Measurements from ENCODE around the gene TMEM53. TPM values are rescaled to one million over a fixed set of nuclear protein-coding genes. Genes with fewer than 3 reads are reported as not detected.

Gene TMEM53
- total RNA-seq, 1 experiment from 2014 or later, result 6.2 TPM

DNA sequence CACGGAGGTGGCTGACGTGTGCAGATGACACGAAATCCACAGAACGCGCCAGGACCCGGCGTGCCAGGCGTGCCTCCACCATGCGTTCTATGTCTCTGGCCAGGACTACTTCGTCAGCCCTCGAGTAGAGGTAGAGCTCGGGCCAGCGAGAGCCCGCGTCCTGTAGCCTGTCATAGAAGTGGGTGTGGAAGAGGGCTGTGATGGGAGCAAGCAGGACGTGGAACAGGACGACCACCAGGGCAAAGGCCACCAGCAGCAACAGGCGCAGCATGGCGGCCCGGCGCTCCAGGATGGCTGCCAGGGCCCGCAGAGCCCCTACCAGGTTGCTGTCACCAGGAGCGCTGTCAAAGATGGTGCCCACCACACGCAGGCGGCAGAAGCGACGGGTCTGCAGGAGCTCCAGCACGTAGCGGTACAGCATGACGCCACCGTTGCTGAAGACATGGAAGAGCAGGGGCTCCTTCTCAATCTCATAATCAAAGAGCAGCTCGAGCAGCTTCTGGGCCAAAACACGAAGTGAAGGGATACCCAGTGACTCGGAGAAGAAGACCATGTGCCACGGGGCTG, 19.6 kb downstream of the TMEM53 start:
- Histone ChIP-seq H3K14ac (ENCODE audit: insufficient read depth, low read length) (no peak overlapping the region), H4K8ac (replicated peaks; ENCODE audit: insufficient read length, low read depth, low read length) (no peak overlapping the region), H3K9ac (ENCODE audit: extremely low read depth, insufficient read length, low read length) (no peak overlapping the region), H4K20me1 (ENCODE audit: control insufficient read depth, insufficient read depth, insufficient read length) (no peaks in the 10 kb centered on the region), H2BK12ac (ENCODE audit: insufficient read length, low read depth, low read length) (no peak overlapping the region), H3K9me3 (ENCODE audit: control insufficient read depth, low read depth, low read length) (no peaks in the 10 kb centered on the region), H3K56ac (ENCODE audit: insufficient read length, low read depth, low read length) (no peak overlapping the region), H3K23ac (ENCODE audit: insufficient read length, low read depth, low read length) (no peak overlapping the region), H3K79me1 (ENCODE audit: insufficient read depth, low read depth, low read length, poor library complexity, severe bottlenecking) (no peaks in the 10 kb centered on the region), H2BK120ac (ENCODE audit: low read depth, low read length, poor library complexity, severe bottlenecking) (no peak overlapping the region), H3K23me2 (ENCODE audit: insufficient read length, low read depth, low read length, poor library complexity, severe bottlenecking) (no peaks in the 10 kb centered on the region), H2BK5ac (ENCODE audit: insufficient read length, low read length) (no peak overlapping the region), H3K79me2 (ENCODE audit: insufficient read depth, low read length) (no peaks in the 10 kb centered on the region), H2BK15ac (ENCODE audit: low read depth, low read length) (no peak overlapping the region), H3K4ac (ENCODE audit: low read depth, low read length) (no peak overlapping the region), H3K27ac (ENCODE audit: insufficient read length, low read depth, low read length) (no peak overlapping the region), H3K27me3 (ENCODE audit: insufficient read depth, low read length) (no peaks in the 10 kb centered on the region), H2BK20ac (ENCODE audit: low read depth, low read length, poor library complexity, severe bottlenecking) (no peak overlapping the region), H3K4me1 (ENCODE audit: insufficient read depth, low read length) (no peaks in the 10 kb centered on the region), H3T11ph (ENCODE audit: low read length) (no peak overlapping the region), H4K5ac (ENCODE audit: insufficient read length, low read depth, low read length) (no peak overlapping the region), H2AK5ac (ENCODE audit: insufficient read length, low read length) (no peak overlapping the region), H4K91ac (ENCODE audit: insufficient read length, low read depth, low read length) (no peak overlapping the region), H3K4me2 (ENCODE audit: insufficient read depth, insufficient read length, low read length) (no peak overlapping the region), H3K18ac (ENCODE audit: insufficient read length, low read depth, low read length) (no peak overlapping the region), H2AFZ (ENCODE audit: low read length) (no peak overlapping the region)
- WGBS (ENCODE audit: extremely low coverage, insufficient read length, low lambda C conversion rate), result no CpG with 5 or more reads among the region's 35 CpGs
- Mint-ChIP-seq H3K4me3 (no peak overlapping the region), H3K27ac (no peak overlapping the region), H3K4me1 (peaks cover 22 to 36% of the 10 kb centered on the region in 2 experiments), H3K9me3 (no peaks in the 10 kb centered on the region), H3K36me3 (ENCODE audit: insufficient read depth in 1 of 3, low read depth in 3 of 3) (peaks cover 8 to 24% (median 18%) of the 10 kb centered on the region in 3 experiments; a peak in 6 of 7 replicates), H3K27me3 (ENCODE audit: low read depth) (no peaks in the 10 kb centered on the region)
- DNase-seq, result no peak
- no peak for TF ChIP-seq CTCF (conservative IDR thresholded peaks at IDR 0.05)
